Endothelial cell of umbilical vein (primary cell): Measurements from ENCODE around the gene MRPL53. TPM values are rescaled to one million over a fixed set of nuclear protein-coding genes. Genes with fewer than 3 reads are reported as not detected.

Source experiments
- BruUV-seq: library from RNA; stranded (reverse); fragments of 400-500 nt; replicated peaks from 2 replicates; lab custom pipeline; 2021; lab: Mats Ljungman, UMichigan
- CTCF ChIA-PET: fragments of 300-600, 350-600 bp; sonication (Branson Sonifier 250); formaldehyde crosslinking; loops from one replicate; lab custom pipeline; 2021; ENCODE audit warnings: antibody characterized with exemption, inconsistent platforms; lab: Charles Lee
- POLR2A ChIA-PET: fragments of 300-600, 350-600 bp; sonication (Branson Sonifier 250); formaldehyde crosslinking; loops from one replicate; lab custom pipeline; 2021; ENCODE audit warnings: antibody characterized with exemption, inconsistent platforms; lab: Charles Lee
- DNase-seq: peaks from one replicate; pipeline ENCODE4 v3.0.0-alpha.2; 2011; ENCODE audit warnings: low read depth, low spot score
- FAIRE-seq: peaks from 2 replicates; lab custom pipeline; 2011; peaks lifted over from hg19 to GRCh38; lab: Jason Lieb, UNC
- H2AFZ ChIP-seq: 2 replicates; pipeline ENCODE4 v1.6.0; 2012; ENCODE audit warnings: low read depth, low read length, control low read depth, inconsistent platforms
- H3K27ac ChIP-seq: 2 replicates; pipeline ENCODE4 v1.5.1; 2011; ENCODE audit warnings: low read depth, mild to moderate bottlenecking, control low read depth, low read length, moderate library complexity; ENCODE audit not compliant: insufficient read depth
- H3K27me3 ChIP-seq, 2 experiments: 2 replicates each; pipeline versions ENCODE4 v1.6.0 to v1.6.1; 2011; ENCODE audit warnings: low read length in 2 of 2, mixed read lengths in 1 of 2; ENCODE audit not compliant: control insufficient read depth in 2 of 2, insufficient read depth in 2 of 2
- H3K36me3 ChIP-seq, 2 experiments: 2 replicates in 1 of 2; 3 replicates in 1 of 2; pipeline ENCODE4 v1.5.1; 2011; ENCODE audit warnings: low read length in 2 of 2, mild to moderate bottlenecking in 1 of 2, moderate library complexity in 1 of 2; ENCODE audit not compliant: control insufficient read depth in 2 of 2, insufficient read depth in 2 of 2; ENCODE audit errors: extremely low read depth in 1 of 2
- H3K4me1 ChIP-seq: 3 replicates; pipeline ENCODE4 v1.5.1; 2011; ENCODE audit warnings: mild to moderate bottlenecking, low read length; ENCODE audit not compliant: control insufficient read depth, insufficient read depth; ENCODE audit errors: extremely low read depth
- H3K4me2 ChIP-seq: 2 replicates; pipeline ENCODE4 v1.6.1; 2011; ENCODE audit warnings: low read length, control low read depth, mixed read lengths; ENCODE audit not compliant: insufficient read depth
- H3K4me3 ChIP-seq, 3 experiments: fragments of 200-600 bp in 1 of 3; sonication (generic), shearing (Covaris generic) in 1 of 3; replicated peaks in 1 of 3; 2 replicates each; pipeline ENCODE4 v1.5.1; 2011 to 2016; ENCODE audit warnings: control low read depth in 3 of 3, low read length in 3 of 3, mild to moderate bottlenecking in 2 of 3, inconsistent platforms in 1 of 3, low read depth in 1 of 3, moderate library complexity in 1 of 3; ENCODE audit not compliant: insufficient read depth in 1 of 3
- H3K79me2 ChIP-seq: 2 replicates; pipeline ENCODE4 v1.6.0; 2012; ENCODE audit warnings: low read length, inconsistent platforms; ENCODE audit not compliant: control insufficient read depth, insufficient read depth
- H3K9ac ChIP-seq: replicated peaks from 2 replicates; pipeline ENCODE3; 2011; ENCODE audit warnings: low read length, control low read depth; ENCODE audit not compliant: insufficient read depth; ENCODE audit errors: extremely low read depth
- H3K9me1 ChIP-seq: replicated peaks from 3 replicates; pipeline ENCODE4 v1.6.0; 2011; ENCODE audit warnings: mild to moderate bottlenecking, low read length; ENCODE audit not compliant: control insufficient read depth, insufficient read depth; ENCODE audit errors: extremely low read depth
- H3K9me3 ChIP-seq: replicated peaks from 2 replicates; pipeline ENCODE4 v1.5.1; 2012; ENCODE audit warnings: low read length, inconsistent platforms; ENCODE audit not compliant: control insufficient read depth, insufficient read depth
- H4K20me1 ChIP-seq: replicated peaks from 2 replicates; pipeline ENCODE3; 2011; ENCODE audit warnings: mild to moderate bottlenecking, low read length; ENCODE audit not compliant: control insufficient read depth, insufficient read depth; ENCODE audit errors: extremely low read depth
- EZH2 ChIP-seq: IDR thresholded peaks from 2 replicates; pipeline ENCODE4 v1.6.1; 2012; ENCODE audit warnings: borderline replicate concordance, low read depth, mild to moderate bottlenecking, moderate library complexity, low read length, inconsistent platforms; ENCODE audit not compliant: severe bottlenecking
- FOS ChIP-seq: IDR thresholded peaks from 2 replicates; pipeline ENCODE4 v1.6.1; 2011; ENCODE audit warnings: mild to moderate bottlenecking, low read length, moderate library complexity, borderline replicate concordance; ENCODE audit not compliant: insufficient read depth
- POLR2AphosphoS5 ChIP-seq: IDR thresholded peaks from 2 replicates; pipeline ENCODE4 v1.6.1; 2012; ENCODE audit warnings: low read depth, mild to moderate bottlenecking, control low read depth, low read length, moderate library complexity; ENCODE audit not compliant: insufficient read depth
- dilution Hi-C: fragments of 300-500 bp; cut with MboI; formaldehyde crosslinking; loops from one replicate; pipeline ENCODE4 v1.15.0; 2019; ENCODE audit warnings: low sequenced_read_pairs; ENCODE audit not compliant: extremely low pct_ligation_motif_present
- intact Hi-C: fragments of 100-400 bp; cut with micrococcal nuclease; formaldehyde crosslinking; loops from one replicate; pipeline ENCODE4 v1.10.0; 2022
- polyA plus RNA-seq, 4 experiments: library from polyadenylated mRNA; depleted of rRNA in 3 of 4; stranded (reverse) in 3 of 4; unstranded in 1 of 4; fragments of >200 nt; gene quantifications; 2 replicates each; pipeline versions ENCODE4 v1.2.1 to v1.2.3, GENCODE V29; 2011 to 2012; ENCODE audit warnings: missing spikeins in 1 of 4
- total RNA-seq: library from RNA; stranded (reverse); gene quantifications from 2 replicates; pipeline ENCODE4 v1.2.3, GENCODE V29; 2021

The MRPL53 gene
- total and polyA plus RNA-seq, 2 donors (not counting 3 experiments of a cell fraction or from before 2014, with no cell fraction given) = 68.7 to 69.7 TPM

DNA sequence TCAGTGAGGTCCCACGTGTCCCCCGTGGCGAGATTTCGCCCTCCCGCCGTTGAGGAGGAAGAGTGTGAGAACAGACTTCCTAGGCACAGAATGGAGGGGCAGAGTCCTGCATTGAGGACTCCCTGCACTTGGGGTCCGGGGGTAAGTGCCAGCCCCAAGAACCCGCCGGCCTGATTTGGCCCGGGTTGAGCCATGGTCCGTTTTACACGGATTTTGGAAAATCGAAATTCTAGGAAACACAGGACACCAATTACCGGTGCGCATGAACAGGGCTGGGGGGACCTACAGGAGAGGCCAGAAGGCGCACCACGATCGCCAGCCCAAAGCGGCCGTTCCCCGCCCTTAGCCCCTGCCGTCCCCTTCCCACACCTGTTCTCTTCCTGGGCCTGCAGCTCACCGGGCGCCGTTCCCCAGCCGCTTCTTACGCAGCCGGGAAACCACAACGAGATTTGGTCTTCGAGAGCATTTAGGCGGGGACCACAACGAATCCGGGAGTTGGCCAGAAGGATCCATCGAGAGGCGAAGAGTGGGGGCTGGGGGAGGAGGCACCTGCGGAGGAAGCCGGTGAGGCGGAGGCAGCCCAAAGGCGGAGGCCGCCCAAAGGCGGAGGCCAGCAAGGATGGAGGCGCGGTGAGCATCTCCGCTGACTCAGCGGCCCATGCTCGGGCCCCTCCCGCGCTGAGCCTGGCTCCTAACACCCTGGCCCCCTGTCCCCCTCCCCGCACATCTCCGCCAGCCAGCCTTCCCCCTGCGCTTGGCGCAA lies 41.3 kb upstream of the MRPL53 start:
- no peaks in the 10 kb centered on the region for H3K9me1 ChIP-seq
- FAIRE-seq (no peak), DNase-seq (peak; percentile 9)
- BruUV-seq = no TSS peak
- TF ChIP-seq FOS (no peak), EZH2 (peak; percentile 89)
- ChIA-PET CTCF (no interaction called here), POLR2A (interaction anchor here (0.7 kb wide), 2 partner anchors 12 to 453 kb away, joined by 3 to 4 read pairs; partner anchors contain the start of gene DQX1)
- no peak overlapping the region for H3K4me3 ChIP-seq
- no peak overlapping the region for H3K27ac ChIP-seq
- no peak overlapping the region for H3K4me2 ChIP-seq
- no peaks in the 10 kb centered on the region for H3K9me3 ChIP-seq
- peaks cover 7% of the 10 kb centered on the region for H3K4me1 ChIP-seq
- H2AFZ ChIP-seq = no peak overlapping the region
- H3K36me3 ChIP-seq = no peaks in the 10 kb centered on the region
- dilution Hi-C loops = no loop called here
- peaks cover 80 to 95% of the 10 kb centered on the region in 2 experiments for H3K27me3 ChIP-seq
- H3K9ac ChIP-seq = no peak overlapping the region
- intact Hi-C loops = no loop called here
- no peaks in the 10 kb centered on the region for H4K20me1 ChIP-seq
- no peaks in the 10 kb centered on the region for H3K79me2 ChIP-seq

DNA sequence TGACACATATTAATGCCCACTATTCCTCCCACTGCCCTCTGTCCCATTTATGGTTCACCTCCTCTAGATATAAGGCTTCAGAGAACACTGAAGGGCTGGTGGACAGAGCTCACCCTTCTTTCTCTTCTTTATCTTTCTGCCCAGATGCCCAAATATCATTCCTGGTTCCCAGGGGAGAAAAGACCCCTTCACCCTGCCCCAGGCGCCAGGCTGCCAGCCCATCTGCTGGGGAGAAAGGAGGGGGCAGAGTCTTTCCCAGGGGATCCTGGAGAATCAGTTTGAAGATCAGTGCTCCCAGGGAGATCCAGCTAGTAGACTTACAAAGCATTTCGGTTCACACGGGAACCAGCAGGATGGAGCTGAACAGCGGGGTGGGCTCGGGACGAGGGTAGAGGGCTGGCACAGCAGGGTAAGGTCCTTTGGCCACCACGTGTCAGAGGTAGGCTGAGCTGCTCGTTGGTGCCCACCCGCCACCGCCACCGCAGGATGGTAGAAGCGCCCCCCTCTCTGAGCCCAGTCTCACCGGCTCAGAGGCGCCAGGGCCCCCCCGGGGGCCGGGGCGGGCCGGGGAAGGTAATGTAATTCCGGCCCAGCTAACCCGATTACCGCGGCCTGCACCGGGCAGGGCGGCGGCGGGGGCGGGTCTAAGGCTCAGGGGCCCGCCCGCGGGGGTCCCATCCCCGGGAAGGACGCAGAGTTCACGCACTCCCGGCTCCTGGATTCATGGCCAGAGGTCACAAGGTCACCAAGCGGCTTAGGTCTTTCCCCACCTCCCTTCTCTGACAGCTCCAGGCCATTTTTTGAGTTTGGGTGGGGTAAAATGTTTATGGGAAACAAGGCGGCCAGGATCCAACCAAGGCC lies 40.5 kb upstream of the MRPL53 start:
- Histone ChIP-seq H3K27me3 (peaks cover 75 to 95% of the 10 kb centered on the region in 2 experiments), H2AFZ (no peak overlapping the region), H3K9ac (no peak overlapping the region), H3K4me1 (peaks cover 11% of the 10 kb centered on the region), H3K36me3 (no peaks in the 10 kb centered on the region), H3K4me2 (no peak overlapping the region), H3K79me2 (no peaks in the 10 kb centered on the region), H3K27ac (no peak overlapping the region), H3K4me3 (no peak overlapping the region), H3K9me3 (no peaks in the 10 kb centered on the region), H4K20me1 (no peaks in the 10 kb centered on the region), H3K9me1 (no peaks in the 10 kb centered on the region)
- no peak for FAIRE-seq
- BruUV-seq = no TSS peak
- intact Hi-C loops = no loop called here
- ChIA-PET CTCF (no interaction called here), POLR2A (no interaction called here)
- TF ChIP-seq POLR2AphosphoS5 (no peak), EZH2 (peak; percentile 89)
- DNase-seq = no peak
- dilution Hi-C loops = no loop called here
